OCI-LY3 (cell line): ENCODE results near the gene ATG101.

Experiments
- CTCF ChIP-seq: fragments of 200-600, 300-600 bp; sonication (generic); IDR thresholded peaks from 2 replicates; pipeline ENCODE4 v1.5.1; 2014; ENCODE audit warnings: antibody characterized with exemption, low read length, low read depth
- EZH2phosphoT487 ChIP-seq: fragments of 200-600 bp; shearing (Covaris generic); IDR thresholded peaks from 2 replicates; pipeline ENCODE4 v1.6.1; 2018; ENCODE audit warnings: antibody characterized with exemption, mixed run types, low read depth

GRCh38 chr12:52053536-52054209, 16.1 kb upstream of the ATG101 start:
- TF ChIP-seq CTCF (no peak), EZH2phosphoT487 (no peak)
